NCI-H510A (cell line): Measurements from ENCODE around the gene PPARG.

Source experiments
- DNase-seq: peaks from one replicate; lab custom pipeline; 2025; lab: John Stamatoyannopoulos, UW

The PPARG gene

GRCh38 chr3:12313519-12313918, 24.6 kb downstream of the PPARG start:
- no peak for DNase-seq

DNA sequence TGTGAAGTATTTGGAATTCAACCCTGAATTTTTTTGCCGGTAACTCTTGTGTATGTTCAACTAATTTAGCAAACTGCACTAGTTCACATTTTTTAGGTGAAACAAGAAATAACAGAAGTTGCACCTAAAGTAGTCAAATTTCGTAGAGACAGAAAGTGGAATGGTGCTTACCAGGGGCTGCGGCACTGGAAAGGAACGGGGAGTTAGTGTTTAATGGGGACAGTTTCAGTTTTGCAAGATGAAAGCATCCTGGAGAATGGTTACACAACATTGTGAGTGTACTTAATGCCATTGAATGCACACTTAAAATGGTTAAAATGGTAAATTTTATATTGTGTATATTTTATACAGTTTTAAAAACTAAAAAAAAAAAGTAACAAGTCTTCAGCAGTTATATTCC, 27.4 kb downstream of the PPARG start:
- no peak for DNase-seq

DNA sequence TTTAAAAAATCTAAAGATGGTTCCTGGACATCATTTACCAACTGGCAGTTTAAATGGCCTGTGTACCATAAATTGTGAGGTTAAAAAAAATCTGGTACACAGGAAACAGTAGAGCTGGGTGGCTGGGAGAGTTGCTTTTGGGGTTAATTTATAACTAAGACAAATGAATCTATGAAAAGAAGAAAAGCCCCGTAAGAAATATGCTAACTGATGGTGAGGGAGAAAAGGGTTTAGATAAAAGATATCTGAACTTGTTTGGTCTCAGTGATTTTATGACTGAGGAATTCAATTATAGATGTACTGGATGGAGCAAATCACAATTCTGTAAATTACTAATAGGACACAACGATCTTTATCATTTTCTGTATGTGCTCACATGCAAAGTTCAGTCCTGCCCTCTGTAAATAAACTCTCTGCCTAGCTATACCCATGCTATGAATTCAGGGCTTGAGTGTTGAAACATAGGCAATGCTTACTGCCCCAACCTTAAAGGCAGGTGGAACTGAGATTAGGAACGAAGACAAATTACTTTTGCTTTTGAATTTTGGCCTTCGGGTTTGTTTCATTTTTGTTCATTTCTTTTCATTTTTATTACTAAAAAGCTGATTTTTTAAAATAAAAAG, 28.0 kb downstream of the PPARG start:
- no peak for DNase-seq

DNA sequence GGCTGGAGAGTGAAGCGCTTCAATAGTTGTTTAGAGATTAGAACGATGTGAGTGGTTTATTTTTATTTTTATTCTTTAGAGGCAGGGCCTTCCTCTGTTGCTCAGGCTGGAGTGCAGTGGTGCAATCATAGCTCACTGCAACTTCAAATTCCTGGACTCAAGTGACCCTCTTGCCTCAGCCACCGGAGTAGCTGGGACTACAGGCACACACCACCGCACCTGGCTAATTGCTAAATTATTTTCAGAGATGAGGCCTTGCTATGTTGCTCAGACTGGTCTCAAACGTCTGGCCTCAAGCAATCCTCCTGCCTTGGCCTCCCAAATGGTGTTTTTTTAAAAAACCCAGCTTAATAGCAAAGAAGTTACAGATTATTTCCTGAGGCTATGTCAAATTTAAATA, 29.0 kb downstream of the PPARG start:
- no peak for DNase-seq

- no peak for DNase-seq
Measured at GRCh38 chr3:12318758-12319621, 30.1 kb downstream of the PPARG start.

DNA sequence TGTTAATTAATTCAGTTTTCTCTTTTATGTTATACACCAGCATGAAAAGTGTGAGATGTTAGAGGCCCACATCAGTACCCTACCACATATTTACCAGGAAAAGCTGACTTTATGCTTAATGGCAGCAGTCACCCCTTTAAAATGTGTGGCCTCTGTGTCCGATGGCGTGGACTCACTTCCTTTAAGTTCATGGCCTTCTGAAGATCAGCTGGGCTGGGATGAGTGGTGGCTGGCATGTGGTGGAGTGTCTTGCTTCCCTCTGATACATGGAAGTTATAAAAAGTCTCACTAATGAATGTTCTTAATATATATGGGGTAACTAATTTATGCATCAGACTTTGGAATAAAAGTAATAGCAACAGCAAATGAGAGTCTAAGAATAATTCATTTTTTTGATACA, 32.1 kb downstream of the PPARG start:
- DNase-seq = no peak

- no peak for DNase-seq
Measured at GRCh38 chr3:12323237-12323636, 34.4 kb downstream of the PPARG start.

DNA sequence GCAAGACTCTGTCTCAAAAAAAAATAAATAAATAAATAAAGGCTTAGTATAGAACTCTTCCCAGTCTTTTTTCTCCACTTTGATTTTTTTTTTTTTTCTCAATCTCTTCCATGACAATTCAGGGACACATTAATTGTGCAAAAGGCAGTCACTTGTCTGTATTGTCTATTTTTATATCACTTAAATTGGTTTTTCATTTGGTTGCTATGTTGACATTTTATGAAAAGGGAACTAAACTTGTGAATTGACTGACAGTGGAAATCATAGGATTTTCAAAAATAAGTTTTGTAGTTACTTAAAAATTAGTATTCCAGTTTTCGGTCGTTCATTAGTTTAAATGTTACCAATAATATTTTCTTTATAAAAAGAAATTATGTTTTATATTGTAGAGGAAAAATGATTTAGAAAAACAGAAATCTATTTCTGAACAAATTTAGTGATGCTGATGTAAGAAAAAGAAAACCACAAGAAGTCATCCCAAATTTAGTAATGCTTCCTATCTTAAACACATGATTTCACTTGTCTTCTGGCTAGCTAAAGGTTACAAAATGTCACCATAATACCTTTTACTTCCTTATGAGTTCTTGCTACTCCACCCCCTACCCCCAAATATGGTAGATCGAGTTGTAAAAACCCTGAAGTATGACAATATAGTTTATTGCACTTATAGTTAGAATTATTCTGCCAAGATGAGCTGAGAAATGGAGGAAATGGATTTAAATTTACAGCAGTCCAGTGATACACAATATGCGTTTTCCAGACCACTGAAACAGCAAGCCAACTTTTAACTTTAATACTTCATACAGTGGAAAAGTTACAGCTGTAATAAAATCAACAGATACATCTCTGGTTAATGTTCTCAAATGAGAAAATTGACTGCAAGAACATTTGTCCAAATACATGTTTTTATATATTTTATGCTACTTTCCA, 37.0 kb downstream of the PPARG start:
- DNase-seq = no peak

GRCh38 chr3:12327021-12327420, 38.2 kb downstream of the PPARG start:
- DNase-seq = no peak

DNA sequence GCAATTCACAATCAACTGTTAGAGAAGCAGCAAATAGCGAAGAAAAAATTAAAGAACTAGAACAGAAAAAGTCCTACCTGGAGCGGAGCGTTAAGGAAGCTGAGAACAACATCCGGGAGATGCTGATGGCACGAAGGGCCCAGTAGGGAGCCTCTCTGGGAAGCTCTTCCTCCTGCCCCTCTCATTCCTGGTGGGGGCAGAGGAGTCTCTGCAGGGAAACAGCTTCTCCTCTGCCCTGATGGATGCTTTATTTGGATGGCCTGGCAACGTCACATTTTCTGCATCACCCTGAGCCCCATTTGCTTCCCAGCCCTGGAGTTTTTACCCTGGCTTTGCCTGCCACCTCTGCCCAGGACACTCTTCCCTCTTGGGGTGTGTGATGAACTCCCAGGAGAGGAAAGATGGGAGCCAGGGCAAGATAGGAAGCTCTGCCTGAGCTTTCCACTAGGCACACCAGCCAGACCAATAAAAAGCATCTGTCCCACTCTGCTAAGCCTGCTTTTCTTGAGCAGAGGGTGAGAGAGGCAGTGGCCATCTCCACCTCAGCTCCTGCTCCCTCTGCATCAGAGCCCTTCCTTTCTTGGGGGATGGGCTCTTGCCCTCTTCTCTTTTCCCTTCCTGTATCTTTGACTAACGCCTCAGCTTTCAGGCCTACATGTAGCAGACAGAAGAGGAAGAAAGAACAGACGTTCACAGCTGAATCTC, 39.4 kb downstream of the PPARG start:
- no peak for DNase-seq

GRCh38 chr3:12328837-12329462, 40.1 kb downstream of the PPARG start:
- no peak for DNase-seq

- no peak for DNase-seq
Measured at GRCh38 chr3:12334786-12335185, 45.9 kb downstream of the PPARG start.

DNA sequence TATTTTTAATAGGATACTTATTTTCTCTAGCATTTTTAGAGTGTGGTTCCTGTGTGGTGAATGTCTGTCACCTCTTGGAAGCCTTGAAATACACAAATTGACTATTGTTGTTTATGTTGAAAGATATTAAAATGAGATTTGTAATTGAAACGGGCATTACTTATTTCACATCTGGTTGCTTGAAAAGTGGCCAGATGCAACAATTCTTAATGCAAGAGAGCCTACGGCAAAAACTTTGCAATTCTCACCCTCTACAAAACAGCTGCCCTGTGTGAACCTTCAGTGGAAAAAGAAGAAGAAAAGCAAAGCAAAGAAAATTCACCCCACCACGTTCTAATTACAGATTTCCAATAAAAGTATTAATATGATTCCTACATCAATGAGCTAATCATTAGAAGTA, 46.6 kb downstream of the PPARG start:
- no peak for DNase-seq

GRCh38 chr3:12336099-12336498, 47.2 kb downstream of the PPARG start:
- DNase-seq = no peak

DNA sequence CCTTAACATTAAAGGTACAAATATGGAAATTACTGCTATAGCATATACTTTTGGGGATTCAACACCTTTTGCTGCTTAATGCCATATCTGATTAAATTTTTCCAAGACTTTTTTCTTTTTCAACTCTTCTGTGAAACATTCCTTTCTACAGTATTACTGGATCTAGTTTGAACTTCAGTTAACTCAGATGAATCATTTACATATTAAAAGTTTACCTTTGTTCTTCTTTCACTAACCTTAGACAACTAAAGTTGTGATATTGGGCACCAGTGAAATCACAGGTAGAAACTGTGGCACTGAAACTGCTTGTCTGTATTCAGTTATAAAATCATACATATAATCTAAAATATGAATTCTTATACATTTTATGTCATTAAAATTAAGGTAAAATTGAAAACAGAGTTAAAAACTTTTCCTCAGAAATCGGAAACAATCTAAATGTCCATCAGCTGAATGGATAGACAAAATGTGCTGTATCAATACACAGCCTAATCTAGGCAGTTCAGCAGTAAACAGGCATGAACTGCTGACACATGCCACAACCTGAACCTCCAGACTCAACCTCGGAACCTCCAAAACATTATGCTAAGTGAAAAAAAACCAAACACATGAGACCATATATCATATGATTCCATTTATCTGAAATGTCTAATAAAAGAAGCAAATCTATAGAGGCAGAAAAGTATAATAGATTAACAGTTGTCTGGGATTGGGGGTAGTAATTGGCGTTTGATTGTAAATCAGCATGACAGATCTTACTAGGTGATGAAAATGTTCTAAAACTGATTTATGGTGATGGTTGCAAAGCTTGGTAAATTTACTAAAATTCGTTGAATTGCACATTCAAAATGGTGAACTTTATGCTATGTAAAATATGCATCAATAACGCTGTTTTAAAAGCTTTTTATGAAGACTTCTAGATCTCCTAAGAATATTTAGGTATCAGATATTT, 50.0 kb downstream of the PPARG start:
- DNase-seq = no peak

DNA sequence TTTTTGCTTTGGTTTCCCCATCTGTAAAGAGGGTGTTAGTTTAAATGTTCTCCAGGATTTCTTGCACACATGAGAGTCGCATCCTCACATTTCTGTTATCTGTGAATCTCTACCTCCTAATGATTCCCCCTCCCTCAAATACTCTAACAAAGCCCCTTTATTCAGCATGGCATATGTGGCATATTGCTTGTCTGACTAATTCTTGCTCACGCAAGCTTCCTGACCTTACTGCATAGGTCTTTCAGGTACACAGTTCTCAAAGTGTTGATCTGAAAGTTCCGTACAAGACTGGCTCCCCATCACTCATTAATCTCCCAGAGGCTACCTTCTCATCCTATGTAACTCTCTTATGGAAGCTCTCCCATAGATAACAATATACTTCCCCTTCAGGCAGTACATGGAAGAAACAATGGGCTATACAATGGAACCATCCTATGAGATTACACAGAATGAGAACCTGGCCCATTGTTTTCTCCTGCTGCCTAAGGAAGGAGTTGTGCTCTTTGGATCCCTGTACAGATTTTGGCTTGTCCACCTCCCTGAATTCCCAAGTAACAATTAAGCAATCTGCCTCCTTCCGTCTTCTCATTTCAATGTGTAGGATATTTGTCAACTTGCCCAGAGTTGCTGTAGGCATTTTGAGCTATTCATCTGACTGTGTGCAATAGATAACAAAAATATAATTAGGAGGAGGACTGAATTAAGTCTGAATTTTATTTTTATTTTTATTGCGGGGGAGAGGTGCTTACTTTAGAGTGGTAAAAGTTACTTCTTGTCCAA, 51.0 kb downstream of the PPARG start:
- no peak for DNase-seq

DNA sequence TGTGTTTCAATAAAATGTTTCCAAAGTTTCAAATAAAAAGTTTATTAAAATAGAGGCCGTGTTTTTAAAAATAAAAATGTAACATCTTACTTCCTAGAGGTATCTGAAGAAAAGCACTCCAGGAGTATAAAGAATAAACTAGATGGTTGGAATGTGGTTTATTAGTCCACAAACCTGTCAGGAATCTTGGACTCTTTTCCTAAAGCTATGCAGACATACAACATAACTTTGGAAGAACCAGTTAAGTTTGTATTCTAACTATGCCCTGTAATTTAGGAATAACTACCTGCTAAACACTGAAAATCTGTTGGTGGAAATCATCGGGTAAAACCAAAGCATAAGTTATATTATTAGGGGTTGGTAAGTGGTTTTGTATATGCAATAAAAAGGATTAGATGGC, 51.6 kb downstream of the PPARG start:
- DNase-seq = no peak

DNA sequence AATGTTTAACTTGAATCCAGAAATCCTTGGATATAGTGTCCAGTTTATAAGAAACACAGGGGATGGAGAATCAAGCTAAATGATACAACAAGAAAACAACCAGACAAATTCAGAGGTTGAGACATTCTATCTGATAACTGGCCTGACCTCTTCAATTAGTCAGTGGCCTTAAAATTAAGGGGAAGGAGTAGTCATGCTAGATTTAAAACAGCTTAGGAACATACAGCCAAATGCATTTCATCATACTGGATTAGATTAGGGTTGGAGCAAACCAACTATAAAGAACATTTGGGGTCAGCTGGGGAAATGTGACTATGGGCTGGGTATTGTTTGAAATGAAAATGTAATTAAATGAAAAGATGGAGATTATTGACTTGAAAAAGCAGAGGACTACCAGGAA, 53.3 kb downstream of the PPARG start:
- DNase-seq = no peak

DNA sequence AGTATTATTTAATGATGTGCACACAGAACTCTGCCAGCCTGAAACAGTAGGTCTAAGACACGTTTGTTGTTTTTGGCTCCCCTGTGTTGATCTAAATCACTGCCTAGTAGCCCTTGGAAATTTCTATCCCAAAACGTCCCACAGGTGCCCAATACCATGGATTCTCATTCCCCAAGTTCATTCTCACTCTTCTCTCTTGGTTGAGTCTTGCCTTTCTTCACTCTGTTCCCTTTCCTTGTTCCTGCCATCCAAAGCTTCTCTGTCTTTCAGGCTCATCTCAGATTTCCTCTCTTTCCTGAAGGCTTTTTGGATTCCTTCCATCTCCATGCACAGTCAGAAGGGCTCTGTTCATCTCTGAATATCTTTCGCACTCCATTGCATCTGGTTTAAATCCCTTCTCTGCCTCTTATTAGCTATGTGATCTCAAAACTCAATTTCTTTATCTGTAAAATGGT, 54.2 kb downstream of the PPARG start:
- DNase-seq = no peak
